Liver (tissue), 9 donors: ENCODE results near the gene PKD1L1. TPM values are rescaled to one million over a fixed set of nuclear protein-coding genes. Genes with fewer than 3 reads are reported as not detected.

Experiments used
- DNase-seq: peaks from one replicate; pipeline ENCODE4 v3.0.0-alpha.2; 2017; ENCODE audit warnings: low spot score
- H3K27ac ChIP-seq, 2 donors: one replicate each; pipeline ENCODE4 v1.7.0; 2013; ENCODE audit warnings: inconsistent platforms in 2 of 2, low read length in 2 of 2, control low read depth in 1 of 2, low read depth in 1 of 2, mild to moderate bottlenecking in 1 of 2
- H3K27me3 ChIP-seq, 4 donors: one replicate each; pipeline versions ENCODE4 v1.6.1 to v1.7.0; 2013; ENCODE audit warnings: low read length in 3 of 4, inconsistent platforms in 1 of 4, mild to moderate bottlenecking in 1 of 4, moderate library complexity in 1 of 4; ENCODE audit not compliant: control insufficient read depth in 4 of 4, insufficient read depth in 4 of 4
- H3K36me3 ChIP-seq, 4 donors: one replicate each; pipeline versions ENCODE4 v1.6.1 to v1.7.0; 2013; ENCODE audit warnings: low read length in 3 of 4, mild to moderate bottlenecking in 3 of 4, low read depth in 1 of 4, moderate library complexity in 1 of 4; ENCODE audit not compliant: control insufficient read depth in 4 of 4, insufficient read depth in 3 of 4
- H3K4me1 ChIP-seq, 4 donors: one replicate each; pipeline versions ENCODE4 v1.6.1 to v1.7.0; 2013; ENCODE audit warnings: low read length in 3 of 4, mild to moderate bottlenecking in 3 of 4, moderate library complexity in 1 of 4; ENCODE audit not compliant: control insufficient read depth in 4 of 4, insufficient read depth in 4 of 4
- H3K4me3 ChIP-seq, 3 donors: one replicate each; pipeline versions ENCODE4 v1.6.1 to v1.7.0; 2013; ENCODE audit warnings: low read length in 3 of 3, control low read depth in 1 of 3, low read depth in 1 of 3, mild to moderate bottlenecking in 1 of 3
- H3K9ac ChIP-seq, 2 donors: one replicate each; pipeline ENCODE4 v1.7.0; 2013; ENCODE audit warnings: low read length in 2 of 2, mild to moderate bottlenecking in 2 of 2, moderate library complexity in 2 of 2, control low read depth in 1 of 2, low read depth in 1 of 2
- H3K9me3 ChIP-seq, 4 donors: one replicate each; pipeline versions ENCODE4 v1.6.1 to v1.7.0; 2013; ENCODE audit warnings: low read length in 3 of 4; ENCODE audit not compliant: control insufficient read depth in 4 of 4
- ATF3 ChIP-seq: IDR thresholded peaks from 2 replicates; pipeline ENCODE4 v1.6.1; 2016; ENCODE audit warnings: antibody characterized with exemption
- EGR1 ChIP-seq, 2 donors: IDR thresholded peaks; 2 replicates each; pipeline ENCODE4 v1.6.1; 2016 to 2018; ENCODE audit warnings: antibody characterized with exemption in 2 of 2, low read depth in 2 of 2
- FOXA1 ChIP-seq: IDR thresholded peaks from 2 replicates; pipeline ENCODE4 v1.6.1; 2016; ENCODE audit warnings: antibody characterized with exemption
- HNF4G ChIP-seq: IDR thresholded peaks from 2 replicates; pipeline ENCODE4 v1.6.1; 2016; ENCODE audit warnings: antibody characterized with exemption
- RAD21 ChIP-seq, 2 donors: IDR thresholded peaks; 2 replicates each; pipeline ENCODE4 v1.6.1; 2016; ENCODE audit warnings: antibody characterized with exemption in 2 of 2, mild to moderate bottlenecking in 2 of 2
- RXRA ChIP-seq, 2 donors: IDR thresholded peaks; 2 replicates each; pipeline ENCODE4 v1.6.1; 2017 to 2018; ENCODE audit warnings: antibody characterized with exemption in 2 of 2, mild to moderate bottlenecking in 1 of 2
- SP1 ChIP-seq: IDR thresholded peaks from 2 replicates; pipeline ENCODE4 v1.6.1; 2018; ENCODE audit warnings: antibody characterized with exemption, mild to moderate bottlenecking
- YY1 ChIP-seq: IDR thresholded peaks from 2 replicates; pipeline ENCODE4 v1.6.1; 2016; ENCODE audit warnings: antibody characterized with exemption, mild to moderate bottlenecking
- ZBTB33 ChIP-seq: IDR thresholded peaks from 2 replicates; pipeline ENCODE4 v1.6.1; 2016; ENCODE audit warnings: antibody characterized with exemption
- WGBS: extraction: QIAGEN DNeasy Blood & Tissue Kit; methylation state at CpG from one replicate; pipeline ENCODE4 v1.1.7; 2013; 5-methylcytosine and 5-hydroxymethylcytosine counted together
- polyA plus RNA-seq, 2 donors: library from polyadenylated mRNA; stranded (reverse) in 1 of 2; unstranded in 1 of 2; fragments of 200-250 nt in 1 of 2; fragments of >200 nt in 1 of 2; fragmentation: Nextera tagmentation in 1 of 2; extraction: Ambion mirVana in 1 of 2; gene quantifications; one replicate each; pipeline versions ENCODE4 v1.2.1 to v1.2.3, GENCODE V29; 2013 to 2015
- total RNA-seq, 2 donors: library from RNA; depleted of rRNA; stranded (reverse); fragments of >200 nt; gene quantifications; one replicate each; pipeline ENCODE4 v1.2.3, GENCODE V29; 2014
- TF ChIP-seq, protein P1 (sequence below): IDR thresholded peaks from 2 replicates; pipeline ENCODE4 v1.6.1; 2016; ENCODE audit warnings: antibody characterized with exemption, mild to moderate bottlenecking
- TF ChIP-seq, protein P2 (sequence below): fragments of 150-350 bp; IDR thresholded peaks from 2 replicates; pipeline ENCODE4 v1.5.1; 2017; ENCODE audit warnings: improper control_type of control experiment, low read depth, low read length; ENCODE audit not compliant: missing input control
- donor health status: healthy.
- donor health status: healthy.
- donor health status: healthy.
- donor health status: healthy.
- donor health status: healthy.

PKD1L1 gene
- total and polyA plus RNA-seq, 4 donors: 0.08 to 0.25 (median 0.11) TPM

GRCh38 chr7:47932466-47933037 lies 15.7 kb downstream of the PKD1L1 start:
- H3K27ac ChIP-seq: no peak overlapping the region
- no peaks in the 10 kb centered on the region for H3K9me3 ChIP-seq
- H3K36me3 ChIP-seq: no peaks in the 10 kb centered on the region
- DNase-seq: no peak
- H3K4me3 ChIP-seq: no peak overlapping the region
- 93% methylated on average over 11 of the region's 11 CpGs for whole genome bisulfite sequencing
- no peaks in the 10 kb centered on the region for H3K27me3 ChIP-seq
- H3K9ac ChIP-seq: no peak overlapping the region
- TF ChIP-seq EGR1 (IDR thresholded peaks at IDR 0.05; ENCODE audit: low read depth in 2 of 2) (no peak), RAD21 (IDR thresholded peaks at IDR 0.05) (no peak), FOXA1 (no peak), ATF3 (no peak), YY1 (no peak), RXRA (IDR thresholded peaks at IDR 0.05) (no peak), ZBTB33 (no peak)
- TF ChIP-seq, protein P1, sequence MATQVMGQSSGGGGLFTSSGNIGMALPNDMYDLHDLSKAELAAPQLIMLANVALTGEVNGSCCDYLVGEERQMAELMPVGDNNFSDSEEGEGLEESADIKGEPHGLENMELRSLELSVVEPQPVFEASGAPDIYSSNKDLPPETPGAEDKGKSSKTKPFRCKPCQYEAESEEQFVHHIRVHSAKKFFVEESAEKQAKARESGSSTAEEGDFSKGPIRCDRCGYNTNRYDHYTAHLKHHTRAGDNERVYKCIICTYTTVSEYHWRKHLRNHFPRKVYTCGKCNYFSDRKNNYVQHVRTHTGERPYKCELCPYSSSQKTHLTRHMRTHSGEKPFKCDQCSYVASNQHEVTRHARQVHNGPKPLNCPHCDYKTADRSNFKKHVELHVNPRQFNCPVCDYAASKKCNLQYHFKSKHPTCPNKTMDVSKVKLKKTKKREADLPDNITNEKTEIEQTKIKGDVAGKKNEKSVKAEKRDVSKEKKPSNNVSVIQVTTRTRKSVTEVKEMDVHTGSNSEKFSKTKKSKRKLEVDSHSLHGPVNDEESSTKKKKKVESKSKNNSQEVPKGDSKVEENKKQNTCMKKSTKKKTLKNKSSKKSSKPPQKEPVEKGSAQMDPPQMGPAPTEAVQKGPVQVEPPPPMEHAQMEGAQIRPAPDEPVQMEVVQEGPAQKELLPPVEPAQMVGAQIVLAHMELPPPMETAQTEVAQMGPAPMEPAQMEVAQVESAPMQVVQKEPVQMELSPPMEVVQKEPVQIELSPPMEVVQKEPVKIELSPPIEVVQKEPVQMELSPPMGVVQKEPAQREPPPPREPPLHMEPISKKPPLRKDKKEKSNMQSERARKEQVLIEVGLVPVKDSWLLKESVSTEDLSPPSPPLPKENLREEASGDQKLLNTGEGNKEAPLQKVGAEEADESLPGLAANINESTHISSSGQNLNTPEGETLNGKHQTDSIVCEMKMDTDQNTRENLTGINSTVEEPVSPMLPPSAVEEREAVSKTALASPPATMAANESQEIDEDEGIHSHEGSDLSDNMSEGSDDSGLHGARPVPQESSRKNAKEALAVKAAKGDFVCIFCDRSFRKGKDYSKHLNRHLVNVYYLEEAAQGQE: no peak
- TF ChIP-seq, protein P2, sequence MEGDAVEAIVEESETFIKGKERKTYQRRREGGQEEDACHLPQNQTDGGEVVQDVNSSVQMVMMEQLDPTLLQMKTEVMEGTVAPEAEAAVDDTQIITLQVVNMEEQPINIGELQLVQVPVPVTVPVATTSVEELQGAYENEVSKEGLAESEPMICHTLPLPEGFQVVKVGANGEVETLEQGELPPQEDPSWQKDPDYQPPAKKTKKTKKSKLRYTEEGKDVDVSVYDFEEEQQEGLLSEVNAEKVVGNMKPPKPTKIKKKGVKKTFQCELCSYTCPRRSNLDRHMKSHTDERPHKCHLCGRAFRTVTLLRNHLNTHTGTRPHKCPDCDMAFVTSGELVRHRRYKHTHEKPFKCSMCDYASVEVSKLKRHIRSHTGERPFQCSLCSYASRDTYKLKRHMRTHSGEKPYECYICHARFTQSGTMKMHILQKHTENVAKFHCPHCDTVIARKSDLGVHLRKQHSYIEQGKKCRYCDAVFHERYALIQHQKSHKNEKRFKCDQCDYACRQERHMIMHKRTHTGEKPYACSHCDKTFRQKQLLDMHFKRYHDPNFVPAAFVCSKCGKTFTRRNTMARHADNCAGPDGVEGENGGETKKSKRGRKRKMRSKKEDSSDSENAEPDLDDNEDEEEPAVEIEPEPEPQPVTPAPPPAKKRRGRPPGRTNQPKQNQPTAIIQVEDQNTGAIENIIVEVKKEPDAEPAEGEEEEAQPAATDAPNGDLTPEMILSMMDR: no peak
- no peaks in the 10 kb centered on the region for H3K4me1 ChIP-seq

- WGBS: 77% methylated on average over 6 of the region's 6 CpGs
Measured at GRCh38 chr7:47932016-47932415, 16.2 kb downstream of the PKD1L1 start.

More at GRCh38 chr7:47932016-47932415, 16.2 kb downstream of the PKD1L1 start:
- no peak for DNase-seq
- TF ChIP-seq, protein P2: no peak
- no peak for TF ChIP-seq SP1
- TF ChIP-seq HNF4G: no peak
- Histone ChIP-seq H3K4me3 (no peak overlapping the region), H3K27me3 (no peaks in the 10 kb centered on the region), H3K9ac (no peak overlapping the region), H3K4me1 (no peaks in the 10 kb centered on the region), H3K9me3 (no peaks in the 10 kb centered on the region), H3K36me3 (no peaks in the 10 kb centered on the region), H3K27ac (no peak overlapping the region)
